ENCODE data around the gene RNF217. TPM values are rescaled to one million over a fixed set of nuclear protein-coding genes. Genes with fewer than 3 reads are reported as not detected.
"Not testable (repeated sequence)": the region's sequence is repeated elsewhere in the genome, so short reads cannot be mapped to it uniquely, and the experiment has no call there.

The RNF217 gene
- polyA plus RNA-seq, 1 donor = 21.2 TPM

- DNase-seq = not testable (repeated sequence)
Observed at GRCh38 chr6:125125856-125126255, 163.6 kb downstream of the RNF217 start.

DNA sequence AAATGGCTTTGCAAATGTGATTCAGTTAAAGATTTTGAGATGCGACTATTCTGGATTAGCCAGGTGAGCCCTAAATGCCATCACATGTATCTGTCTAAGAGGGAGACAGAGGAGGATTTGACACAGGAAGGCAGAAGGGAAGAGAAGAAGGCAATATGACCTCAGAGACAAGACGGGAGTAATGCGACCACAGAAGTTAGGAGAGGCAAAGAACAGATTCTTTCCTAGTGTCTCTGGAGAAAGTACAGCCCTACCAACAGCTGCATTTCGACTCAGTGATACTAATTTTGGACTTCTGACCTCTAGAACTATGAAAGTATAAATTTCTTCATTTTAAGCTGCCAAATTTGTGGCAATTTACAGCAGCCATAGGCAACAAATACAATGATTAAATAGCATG is 167.1 kb downstream of the RNF217 start:
- DNase-seq = no peak

DNA sequence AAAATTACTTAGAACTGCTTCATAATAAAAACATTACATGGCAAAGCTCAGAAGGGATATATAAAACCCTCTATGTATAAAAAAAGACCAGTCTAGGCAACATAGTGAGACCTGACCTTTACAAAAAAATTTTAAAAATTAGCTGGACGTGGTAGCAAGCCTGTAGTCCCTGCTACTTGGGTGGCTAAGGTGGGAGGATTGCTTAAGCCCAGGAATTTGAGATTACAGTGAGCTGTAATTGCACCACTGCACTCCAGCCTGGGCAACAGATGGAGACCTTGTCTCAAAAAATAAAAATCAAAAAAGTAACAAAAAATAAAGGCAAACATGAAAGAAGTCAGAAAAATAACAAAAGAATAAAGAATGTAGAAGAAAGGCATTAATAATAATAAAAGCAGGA is 169.8 kb downstream of the RNF217 start:
- no peak for DNase-seq

DNA sequence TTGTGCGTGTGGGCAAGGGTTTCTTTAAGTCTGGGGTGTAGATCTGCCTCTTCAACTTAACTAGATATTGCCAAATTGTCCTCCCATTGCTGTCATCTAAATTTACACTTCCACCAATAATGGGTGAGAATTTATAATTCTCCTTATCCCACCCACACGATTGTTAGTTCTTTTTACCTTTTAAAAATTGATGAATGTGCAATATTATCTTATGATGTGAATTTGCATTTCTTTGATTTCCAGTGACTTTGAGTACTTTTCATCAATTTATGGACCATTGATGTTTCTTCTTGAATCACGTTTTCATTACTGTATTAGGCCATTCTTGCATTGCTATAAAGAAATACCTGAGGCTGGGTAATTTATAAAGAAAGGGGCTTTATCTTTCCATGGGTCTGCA is 174.1 kb downstream of the RNF217 start:
- DNase-seq = no peak

DNA sequence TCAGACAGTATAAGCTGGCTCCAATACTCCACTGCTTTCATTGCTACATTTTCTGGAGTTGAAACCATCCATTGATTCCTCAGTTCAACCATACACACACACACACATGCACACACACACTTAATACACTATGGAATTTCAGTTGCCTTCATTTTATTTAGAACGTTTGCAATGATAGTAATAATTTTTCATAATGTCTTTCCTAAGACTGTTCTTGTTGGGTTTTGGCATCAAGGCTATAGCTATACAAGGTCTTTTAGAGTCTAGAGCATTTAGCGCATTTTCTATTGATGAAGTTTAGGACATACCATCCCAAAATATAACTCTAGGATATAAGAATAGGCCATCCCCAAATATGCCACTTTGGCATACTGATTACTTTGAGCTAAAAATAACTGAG is 175.8 kb downstream of the RNF217 start:
- DNase-seq = no peak

DNA sequence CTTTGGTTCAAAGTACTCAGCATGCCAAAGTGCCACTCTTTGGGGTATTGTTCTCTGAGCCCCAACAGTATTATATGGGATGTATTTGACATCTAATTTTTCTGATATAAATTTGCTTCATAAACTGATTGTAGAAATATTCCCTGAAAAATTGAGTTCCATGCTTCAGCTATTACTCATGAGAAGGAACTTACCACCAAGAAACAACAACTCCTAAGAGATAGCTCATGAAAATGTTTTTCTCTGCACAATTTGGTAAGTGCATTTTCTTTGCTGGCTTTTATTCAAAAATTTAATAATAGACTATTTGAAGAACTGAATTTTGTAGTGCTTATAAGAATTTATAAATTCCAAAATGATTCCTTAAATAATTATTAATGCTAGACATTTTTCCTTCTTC is 178.6 kb downstream of the RNF217 start:
- no peak for DNase-seq

Other genes with a start within 250 kb of the RNF217 start
- gene TPD52L1, start 191.3 kb downstream of the RNF217 start, polyA plus RNA-seq (ENCODE audit: insufficient read length) = 92.7 TPM